NK-92 (cell line): ENCODE data around the gene STOML1.
"Not testable (repeated sequence)": the region's sequence is repeated elsewhere in the genome, so short reads cannot be mapped to it uniquely, and the experiment has no call there.

Source experiments
- DNase-seq: peaks from one replicate; lab custom pipeline; 2025; ENCODE audit not compliant: unreplicated experiment; lab: John Stamatoyannopoulos, UW

The STOML1 gene

DNA sequence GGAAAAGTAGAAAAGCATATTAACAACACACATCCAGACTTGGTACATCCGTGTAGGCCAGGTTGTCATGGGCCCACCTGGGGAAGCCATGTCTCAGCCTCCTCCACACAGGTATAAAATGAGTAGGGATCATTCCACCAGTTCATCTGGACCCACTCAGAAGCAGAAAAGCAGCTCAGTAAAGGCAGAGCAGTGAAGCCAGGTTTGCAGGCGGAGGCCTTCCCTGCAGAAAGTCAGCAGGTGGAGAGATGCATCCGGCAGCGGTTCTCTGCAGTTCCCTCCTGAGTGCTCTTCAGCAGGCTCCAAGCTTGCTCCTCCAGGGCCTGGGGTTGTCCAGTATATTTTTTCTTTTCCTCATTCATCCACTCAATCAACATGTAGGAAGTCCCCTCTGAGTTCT, 43.7 kb downstream of the STOML1 start:
- DNase-seq: no peak

DNA sequence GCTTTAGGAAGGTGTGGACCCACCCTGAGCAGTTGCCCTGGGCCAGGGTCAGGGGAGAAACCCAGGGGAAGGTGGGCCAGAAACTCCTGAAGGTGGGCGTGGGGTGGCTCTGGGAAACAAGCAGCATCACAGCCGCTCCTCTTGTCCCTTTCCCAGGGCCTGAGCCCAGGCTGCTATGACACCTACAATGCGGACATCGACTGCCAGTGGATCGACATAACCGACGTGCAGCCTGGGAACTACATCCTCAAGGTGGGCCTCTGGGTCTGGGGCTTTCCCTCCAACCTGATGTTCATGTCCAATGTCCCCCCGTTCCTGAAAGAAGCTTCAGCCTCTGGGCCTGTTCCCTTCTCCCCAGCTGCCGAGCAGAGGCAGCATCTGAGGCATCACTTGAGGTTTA, 44.4 kb downstream of the STOML1 start:
- DNase-seq: no peak

DNA sequence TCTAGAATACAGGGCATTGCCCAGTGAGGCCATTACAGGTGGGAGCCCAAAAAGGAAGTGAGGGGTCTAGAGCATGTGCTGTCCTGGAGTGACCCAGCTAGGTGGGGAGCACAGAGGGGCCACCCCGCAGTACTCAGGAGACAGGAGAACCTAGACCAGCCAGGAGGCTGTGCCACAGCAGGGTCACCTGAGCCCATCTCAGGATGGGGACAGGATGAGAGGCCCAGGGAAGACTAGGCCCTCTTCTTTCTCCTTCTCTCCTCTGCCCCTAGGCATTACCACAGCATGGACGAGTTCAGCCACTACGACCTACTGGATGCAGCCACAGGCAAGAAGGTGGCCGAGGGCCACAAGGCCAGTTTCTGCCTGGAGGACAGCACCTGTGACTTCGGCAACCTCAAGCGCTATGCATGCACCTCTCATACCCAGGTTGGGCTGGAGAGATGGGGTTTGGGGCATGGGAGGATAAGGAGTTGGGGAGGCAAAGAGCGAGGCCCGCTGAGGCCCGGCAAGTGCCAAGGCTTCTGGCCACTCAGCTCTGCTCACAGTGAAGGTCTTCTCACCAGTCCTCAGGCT, 45.2 kb downstream of the STOML1 start:
- DNase-seq: no peak

DNA sequence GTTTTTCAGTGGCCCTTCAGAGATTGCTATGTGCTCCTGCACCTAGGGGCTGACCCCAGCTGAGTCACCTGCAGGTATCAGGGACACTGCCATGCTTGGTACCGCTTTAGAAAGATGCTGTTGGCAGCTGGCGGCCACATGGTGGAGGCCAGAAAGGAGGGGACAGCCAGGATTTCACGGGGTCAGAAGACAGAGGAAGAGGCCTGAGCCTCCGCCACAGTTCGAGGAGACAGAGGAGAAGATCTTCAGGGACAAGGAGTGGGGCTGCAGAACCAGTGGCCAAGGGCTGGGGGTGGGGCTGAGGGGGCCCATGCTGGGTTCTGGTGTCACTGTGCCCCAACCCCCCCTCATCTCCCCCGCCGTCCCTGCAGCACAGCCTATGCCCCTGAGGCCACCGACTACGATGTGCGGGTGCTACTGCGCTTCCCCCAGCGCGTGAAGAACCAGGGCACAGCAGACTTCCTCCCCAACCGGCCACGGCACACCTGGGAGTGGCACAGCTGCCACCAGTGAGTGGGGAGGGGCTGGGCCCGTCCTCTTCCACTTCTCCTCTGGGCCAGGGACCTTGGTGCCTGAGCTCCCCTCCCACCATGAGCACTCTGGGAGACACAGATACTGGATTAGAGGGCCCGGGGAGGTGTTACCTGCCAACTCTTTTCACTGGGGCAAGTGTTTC, 45.9 kb downstream of the STOML1 start:
- DNase-seq: no peak

DNA sequence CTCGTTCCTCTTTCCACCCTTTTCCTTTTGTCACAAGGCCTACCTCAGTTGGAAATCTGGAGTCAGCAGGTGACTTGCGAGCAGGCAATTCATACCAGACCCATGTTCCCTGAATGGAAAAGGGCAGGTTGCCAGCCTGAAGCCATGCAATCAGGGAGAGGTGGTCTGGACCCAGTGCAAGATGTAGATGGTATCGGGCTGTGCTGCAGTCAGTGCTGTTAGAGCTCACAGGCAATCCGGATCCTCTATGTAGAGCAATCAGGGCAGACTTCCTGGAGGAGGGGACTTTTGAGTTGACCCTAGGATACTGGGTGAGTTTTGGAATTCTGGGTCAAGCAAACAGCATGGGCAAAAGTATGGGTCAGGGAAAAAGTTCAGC, 47.0 kb downstream of the STOML1 start:
- no peak for DNase-seq

DNA sequence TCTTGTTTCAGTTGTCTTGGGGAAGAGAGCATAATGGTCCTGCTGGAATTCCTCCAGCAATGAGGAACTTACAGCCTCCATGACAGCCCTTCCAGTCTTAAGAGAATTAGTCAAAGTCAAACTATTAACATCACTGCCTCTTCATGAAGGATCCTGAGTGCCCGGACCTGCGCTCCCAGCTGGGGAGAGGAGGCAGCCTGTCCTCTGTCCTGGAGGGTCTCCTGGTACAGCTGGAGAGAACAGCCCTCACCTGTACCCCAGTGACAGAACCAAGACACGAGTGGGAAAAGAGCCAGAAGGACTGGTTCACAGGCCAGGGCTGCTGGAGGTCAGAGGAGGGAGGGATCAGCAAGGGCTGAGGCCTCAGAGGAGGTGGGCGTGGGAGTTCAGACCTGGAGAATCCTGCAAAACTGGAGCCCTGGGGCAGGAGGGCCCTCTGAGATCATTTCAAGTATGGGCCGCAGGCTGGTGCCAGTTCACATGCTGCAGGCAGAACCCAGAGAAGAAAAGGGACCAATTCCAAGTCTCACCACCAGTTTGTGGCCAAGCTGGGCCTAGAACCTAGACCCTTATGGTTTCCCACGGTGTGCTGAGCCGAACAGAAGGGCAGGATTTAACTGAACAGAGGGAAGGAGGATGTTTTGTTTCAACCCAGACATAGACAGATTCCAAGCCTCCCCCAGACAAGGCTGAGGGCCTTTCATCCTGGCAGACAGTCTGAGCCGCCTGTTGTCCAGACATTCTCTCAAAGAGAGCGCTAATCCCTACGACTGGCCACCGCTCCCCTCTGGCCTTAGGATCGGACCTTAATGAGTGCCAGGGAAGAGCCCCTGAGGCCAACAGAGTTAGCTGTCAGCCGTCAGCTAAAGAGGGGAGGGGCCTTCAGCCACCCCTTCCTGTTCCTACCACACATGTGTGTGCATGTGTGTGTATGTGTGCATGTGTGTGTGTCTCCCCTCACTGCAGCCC, 47.6 kb downstream of the STOML1 start:
- no peak for DNase-seq

DNA sequence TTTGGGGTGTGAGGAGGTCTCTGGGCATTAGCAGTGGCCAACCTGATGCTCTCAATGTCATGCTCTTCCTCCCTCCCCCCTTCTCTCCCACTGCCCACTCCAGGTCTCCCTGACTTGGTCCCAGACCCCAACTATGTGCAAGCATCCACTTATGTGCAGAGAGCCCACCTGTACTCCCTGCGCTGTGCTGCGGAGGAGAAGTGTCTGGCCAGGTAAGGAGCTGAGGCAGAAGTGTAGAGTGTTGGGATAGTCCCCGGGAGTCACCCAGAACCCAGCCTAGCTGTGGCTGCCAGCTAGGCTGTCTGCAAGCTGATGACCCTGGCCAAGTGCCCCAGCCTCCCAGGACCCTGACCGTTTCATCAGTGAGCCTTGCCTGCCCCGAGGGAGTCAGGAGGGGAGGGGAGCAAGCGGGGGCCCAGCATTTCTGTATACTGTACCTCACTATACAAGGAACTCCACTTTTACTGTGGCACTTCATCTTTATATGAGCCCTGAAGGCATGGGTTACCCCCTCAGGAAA, 49.3 kb downstream of the STOML1 start:
- no peak for DNase-seq

DNA sequence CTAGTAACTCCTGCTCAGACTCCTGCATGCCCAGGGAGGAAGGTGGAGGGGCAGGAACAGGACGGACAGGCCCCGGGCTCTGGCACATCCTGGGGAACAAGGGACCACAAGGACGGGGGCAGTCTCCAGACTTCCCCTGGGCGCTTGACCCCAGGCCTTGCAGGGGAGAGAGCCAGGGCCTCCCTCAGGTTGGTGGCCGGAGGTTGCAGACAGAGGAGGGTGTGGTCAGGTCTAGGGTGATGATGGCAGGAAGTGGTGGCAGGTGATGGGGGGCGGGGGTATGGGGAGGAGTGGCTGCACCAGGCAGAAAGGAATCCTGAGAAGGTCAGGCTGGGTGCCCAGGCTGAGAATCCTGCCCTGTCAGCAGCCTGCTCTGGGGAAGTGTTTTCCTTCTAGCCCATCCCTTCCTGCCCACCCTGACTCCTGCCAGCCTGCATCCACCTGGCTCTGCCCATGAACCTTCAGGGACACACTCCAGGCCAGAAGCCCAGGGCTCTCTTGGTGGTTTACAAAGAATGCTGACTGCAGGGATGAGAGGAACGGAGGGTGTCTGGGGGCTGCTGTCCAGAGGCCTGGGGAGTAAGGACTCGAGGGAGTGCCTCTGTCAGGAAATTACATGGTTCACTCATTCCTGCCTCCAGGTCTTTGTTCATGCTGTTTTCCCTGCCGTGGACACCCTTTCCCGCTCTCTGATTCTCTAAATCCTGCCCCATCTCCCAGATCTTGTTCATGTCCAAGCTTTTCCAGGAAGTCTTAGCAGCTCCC, 50.0 kb downstream of the STOML1 start:
- no peak for DNase-seq

DNA sequence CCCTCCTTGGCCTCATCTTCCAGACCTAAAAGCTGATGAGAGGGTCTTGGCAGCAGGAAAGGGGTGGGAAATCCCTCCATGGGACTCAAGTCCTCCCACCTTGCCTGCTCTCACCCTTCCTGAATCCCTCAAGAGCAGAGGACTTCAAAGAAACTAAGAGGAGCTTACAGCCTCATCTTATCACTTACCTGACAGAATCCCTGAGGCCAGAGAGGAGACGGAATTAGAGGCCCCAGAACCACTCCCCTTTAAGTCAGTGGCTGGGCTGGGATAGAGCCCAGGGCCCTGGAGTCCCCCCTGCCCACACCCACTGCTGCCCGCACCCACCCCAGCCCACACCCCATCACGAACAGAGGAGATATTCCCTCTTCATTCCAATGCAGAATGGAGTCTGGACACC, 50.6 kb downstream of the STOML1 start:
- no peak for DNase-seq

DNA sequence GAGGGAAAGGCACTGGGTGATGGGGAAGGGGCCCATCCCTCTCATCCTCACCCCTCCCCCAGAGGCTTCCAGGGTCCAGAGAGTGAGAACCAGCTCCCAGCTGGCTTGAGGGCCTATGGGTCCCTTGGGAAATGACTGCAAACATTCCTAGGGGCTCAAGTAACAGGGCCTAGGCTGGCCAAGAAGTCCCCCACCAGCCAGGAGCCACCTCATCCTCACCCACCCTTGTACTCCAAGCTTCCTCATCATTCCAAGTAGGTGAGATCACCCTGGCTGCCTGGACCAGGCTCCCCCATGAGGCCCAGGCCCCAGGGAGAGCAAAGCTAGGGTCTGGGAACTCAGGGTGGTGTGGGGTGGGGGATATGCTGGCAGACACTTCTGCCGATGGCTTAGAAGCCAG, 51.1 kb downstream of the STOML1 start:
- no peak for DNase-seq

DNA sequence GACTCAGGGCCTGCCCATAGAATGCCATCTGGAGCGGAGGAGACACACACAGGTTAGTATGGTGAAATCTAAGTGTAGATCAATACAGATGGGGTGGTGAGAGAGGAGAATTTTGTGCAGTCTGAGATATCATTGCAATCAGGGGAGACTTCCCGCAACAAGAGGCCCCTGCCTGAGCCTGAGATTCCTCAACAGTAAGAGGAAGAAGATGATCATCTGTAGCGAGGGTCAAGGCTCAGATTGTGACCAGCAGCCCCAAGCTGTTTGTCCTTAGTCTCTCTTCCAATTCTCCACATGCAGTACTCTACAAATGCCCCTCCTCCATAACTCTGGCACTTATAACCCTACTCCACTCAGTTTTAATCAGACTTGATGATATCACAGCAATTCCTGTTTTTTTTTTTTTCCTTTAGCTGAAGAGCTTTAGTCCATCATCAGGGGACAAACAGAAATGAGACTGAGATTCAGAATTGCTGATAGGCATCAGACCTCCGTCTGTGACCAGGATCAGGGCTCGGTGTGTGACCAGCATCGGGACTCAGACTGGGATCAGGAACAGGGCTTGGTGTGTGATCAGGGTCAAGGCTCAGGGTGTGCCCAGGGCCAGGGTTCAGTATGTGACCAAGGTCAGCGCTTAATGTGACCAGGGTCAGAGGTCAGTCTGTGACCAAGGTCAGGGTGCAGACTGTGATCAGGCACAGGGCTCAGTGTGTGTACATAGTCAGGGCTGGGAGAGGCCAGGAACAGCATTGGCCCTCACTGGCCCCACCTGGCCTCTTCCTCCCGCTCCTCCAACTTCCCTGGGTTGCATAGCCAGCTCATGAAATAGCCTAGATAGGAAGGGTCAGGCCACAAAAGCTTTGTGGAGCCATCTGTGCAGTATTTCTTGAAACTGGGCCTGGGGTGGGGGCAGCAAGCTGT, 51.8 kb downstream of the STOML1 start:
- no peak for DNase-seq

DNA sequence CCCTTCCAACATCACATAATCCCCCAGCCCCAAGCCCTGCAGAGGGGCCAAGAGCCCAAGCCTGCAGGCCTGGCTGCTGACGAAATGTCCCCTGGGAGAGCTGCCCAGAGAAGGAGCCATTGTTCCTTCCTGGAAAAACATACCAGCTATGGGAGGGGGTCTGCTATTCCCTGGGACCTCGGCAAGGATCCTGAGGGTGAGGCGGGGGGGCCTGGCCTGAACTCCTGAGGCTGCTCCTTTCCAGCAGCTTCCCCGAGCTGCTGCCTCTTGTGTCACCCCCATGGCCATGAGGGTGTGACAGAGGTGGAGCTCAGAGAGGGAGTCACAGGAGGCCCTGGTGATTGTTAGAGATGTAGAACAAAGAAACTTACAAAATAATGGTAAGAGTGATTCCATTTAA, 53.0 kb downstream of the STOML1 start:
- DNase-seq: no peak

DNA sequence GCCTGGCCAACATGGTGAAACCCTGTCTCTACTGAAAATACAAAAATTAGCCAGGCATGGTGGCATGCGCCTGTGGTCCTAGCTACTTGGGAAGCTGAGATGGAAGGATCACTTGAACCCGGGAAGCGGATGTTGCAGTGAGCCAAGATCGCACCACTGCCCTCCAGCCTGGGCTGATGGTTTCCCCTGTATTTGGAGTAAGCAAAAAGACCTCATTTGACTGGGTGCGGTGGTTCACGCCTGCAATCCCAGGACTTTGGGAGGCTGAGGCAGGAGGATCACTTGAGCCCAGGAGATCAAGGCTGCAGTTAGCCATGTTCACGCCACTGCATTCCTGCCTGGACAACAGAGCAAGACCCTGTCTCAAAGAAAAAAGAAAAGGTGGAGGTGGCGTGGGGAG, 53.6 kb downstream of the STOML1 start:
- not testable (repeated sequence) for DNase-seq

DNA sequence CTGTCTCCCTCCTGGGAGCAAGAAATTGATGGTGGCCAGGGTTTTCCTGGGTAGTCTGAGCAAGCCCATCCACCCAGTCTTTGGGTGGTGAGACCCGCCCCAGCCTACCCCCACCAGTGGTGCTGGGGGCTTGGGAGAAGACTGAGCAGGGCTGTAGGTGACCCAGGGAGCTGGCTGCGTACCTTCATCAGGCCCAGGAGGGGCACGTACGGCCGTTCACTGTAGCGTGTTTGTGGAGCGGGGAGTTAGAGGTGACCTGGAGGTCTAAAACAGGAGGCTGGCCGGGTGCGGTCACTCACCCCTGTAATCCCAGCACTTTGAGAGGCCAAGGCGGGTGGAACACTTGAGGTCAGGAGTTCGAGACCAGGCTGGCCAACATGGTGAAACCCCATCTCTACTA, 54.4 kb downstream of the STOML1 start:
- no peak for DNase-seq

DNA sequence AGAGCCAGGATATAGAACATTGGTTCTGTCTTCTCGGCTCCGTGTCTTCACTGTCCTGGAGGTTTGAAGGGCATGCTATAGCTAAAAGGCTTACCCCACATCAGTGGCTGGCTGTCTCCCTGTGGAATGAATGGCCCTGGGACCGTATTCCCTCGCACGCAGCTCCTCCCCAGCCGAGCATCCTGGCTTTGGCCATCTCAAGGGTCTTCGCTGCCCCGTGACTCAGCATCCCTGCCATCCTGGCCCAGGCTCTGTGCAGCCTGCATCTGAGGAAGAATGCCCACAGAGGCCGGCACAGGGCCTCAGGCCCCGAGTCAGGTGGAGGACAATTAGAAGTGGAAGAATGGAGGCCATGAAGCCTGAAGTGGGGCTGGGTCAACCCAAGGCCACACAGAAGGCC, 54.8 kb downstream of the STOML1 start:
- DNase-seq: no peak

DNA sequence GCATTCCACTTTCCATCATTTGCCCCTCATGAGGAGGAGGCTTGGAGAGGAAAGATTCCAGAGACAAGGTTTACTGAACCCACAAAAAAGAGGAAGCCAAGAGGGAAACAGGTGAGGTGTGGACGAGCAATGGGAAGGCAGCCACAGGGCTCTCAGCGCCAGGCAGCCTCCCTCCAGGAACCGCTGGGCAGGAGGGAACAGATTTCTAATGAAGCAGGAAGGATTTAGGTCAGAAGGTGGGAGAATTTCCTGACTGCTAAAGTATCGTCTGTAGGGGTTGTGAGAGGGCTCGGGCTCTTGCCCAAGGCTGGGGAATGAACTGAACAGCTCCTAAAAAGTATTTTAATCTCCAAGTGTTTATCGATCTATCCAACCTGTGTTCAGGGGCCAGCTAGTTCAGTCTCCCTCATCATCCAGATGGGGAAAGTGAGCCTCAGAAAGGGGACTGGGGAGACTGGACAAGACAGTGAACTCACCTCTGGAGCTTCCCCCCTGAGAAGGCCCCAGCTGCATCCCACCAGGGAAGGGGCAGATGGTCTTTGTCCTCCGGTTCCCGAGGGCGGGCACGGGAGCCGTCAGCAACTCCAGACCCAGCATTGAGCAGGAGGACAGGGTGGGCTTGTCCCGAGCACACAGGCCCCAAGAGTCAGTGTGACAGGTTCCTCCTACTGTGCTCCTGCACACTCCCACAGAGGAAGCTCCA, 55.4 kb downstream of the STOML1 start:
- no peak for DNase-seq

DNA sequence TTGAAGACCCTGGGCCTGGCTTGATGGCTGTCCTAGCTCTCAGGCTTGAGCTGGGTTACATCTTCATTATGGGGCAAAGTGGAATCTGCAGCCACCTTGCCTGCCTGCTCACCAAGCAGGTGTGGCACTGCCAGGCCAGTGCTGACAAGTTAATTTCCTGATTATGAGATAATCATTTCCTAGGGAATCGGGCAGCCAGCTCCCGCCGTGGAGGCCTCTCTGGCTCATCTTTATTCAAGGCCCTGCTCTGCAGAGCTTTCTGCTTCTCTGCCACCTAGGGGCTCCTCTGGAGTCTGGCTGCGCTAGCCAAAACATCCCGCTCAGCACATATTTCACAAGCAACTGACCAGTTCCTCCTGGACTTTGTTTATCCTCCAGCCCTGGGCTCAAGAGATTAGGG, 55.9 kb downstream of the STOML1 start:
- DNase-seq: no peak

DNA sequence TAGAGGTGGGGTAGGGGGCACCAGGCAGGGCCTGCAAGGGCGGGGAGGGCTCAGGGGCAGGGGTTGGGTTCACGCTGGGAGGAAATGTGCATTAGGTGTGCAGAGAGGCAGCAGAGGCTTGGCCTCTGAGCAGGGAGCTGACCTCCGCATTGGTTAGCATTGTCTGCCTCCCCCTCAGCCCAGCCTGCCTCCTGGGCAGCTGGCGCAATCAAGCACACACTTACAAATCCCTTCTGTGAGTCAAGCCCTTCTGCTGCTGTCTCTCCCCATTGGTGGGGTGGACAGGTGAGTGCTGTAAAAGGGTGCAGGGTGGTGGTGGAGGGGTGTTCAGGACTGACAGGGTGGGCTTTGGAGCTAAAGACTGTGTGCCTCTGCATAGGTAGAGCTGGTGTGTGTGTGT, 56.5 kb downstream of the STOML1 start:
- no peak for DNase-seq

DNA sequence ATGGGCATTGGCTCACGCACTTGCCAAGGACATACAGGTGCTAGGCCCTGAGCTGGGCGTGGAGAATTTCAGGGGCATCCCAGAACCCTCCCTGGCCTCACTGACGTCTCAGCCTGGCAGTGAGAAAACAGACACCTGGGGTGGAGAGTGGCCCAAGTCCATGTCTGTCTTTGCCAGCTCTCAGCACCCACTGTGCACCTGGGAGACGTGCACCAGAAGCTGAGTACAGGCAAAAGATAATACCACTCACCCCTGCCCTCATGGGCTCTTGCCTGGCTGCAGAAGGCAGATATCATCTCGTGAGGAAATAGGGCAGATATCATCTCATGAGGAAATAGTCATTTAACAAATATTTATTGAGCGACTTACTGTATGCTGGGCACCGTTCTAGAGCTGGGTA, 57.8 kb downstream of the STOML1 start:
- no peak for DNase-seq
